Activated CD4-positive, CD25-positive, alpha-beta regulatory T cell treated with anti-CD3 and anti-CD28 coated beads, Interleukin-2, amount 50 U/mL, for 24 hours (primary cell): ENCODE measurements around the gene RNF5.
"Not testable (repeated sequence)": the region's sequence is repeated elsewhere in the genome, so short reads cannot be mapped to it uniquely, and the experiment has no call there.

ENCODE experiments used
- ATAC-seq, 2 donors: fragments of 150-1000 bp; cut with Tn5 transposase; one replicate each; pipeline ENCODE4 v1.10.0; 2021; ENCODE audit warnings: mild to moderate bottlenecking in 1 of 2, moderate library complexity in 1 of 2

RNF5 gene

GRCh38 chr6:32177788-32178546 is at the start of gene RNF5:
Gene RNF5 (plus strand): TSS chr6:32178405. CDS start chr6:32178512, 107 bp downstream.
- peak; percentile 89 to 90 for ATAC-seq

- no peak for ATAC-seq
These were observed 49.4 kb upstream of the RNF5 start for GRCh38 chr6:32128751-32129296.

GRCh38 chr6:32129297-32130088 is 48.7 kb upstream of the RNF5 start:
- ATAC-seq = no peak

- no peak for ATAC-seq
These were observed 46.7 kb upstream of the RNF5 start for GRCh38 chr6:32131439-32131948.

GRCh38 chr6:32132110-32132509 is 46.1 kb upstream of the RNF5 start:
- ATAC-seq = no peak

GRCh38 chr6:32133786-32134185 is 44.4 kb upstream of the RNF5 start:
- no peak for ATAC-seq

- ATAC-seq = no peak
These were observed 40.8 kb upstream of the RNF5 start for GRCh38 chr6:32137454-32137853.

- no peak for ATAC-seq
These were observed 38.6 kb upstream of the RNF5 start for GRCh38 chr6:32139590-32139989.

GRCh38 chr6:32140420-32141046 is 37.7 kb upstream of the RNF5 start:
- ATAC-seq = no peak

GRCh38 chr6:32144238-32144637 is 34.0 kb upstream of the RNF5 start:
- not testable (repeated sequence) for ATAC-seq

GRCh38 chr6:32146287-32146686 is 31.9 kb upstream of the RNF5 start:
- no peak for ATAC-seq

- no peak for ATAC-seq
These were observed 31.5 kb upstream of the RNF5 start for GRCh38 chr6:32146687-32147086.

GRCh38 chr6:32147401-32148132 is 30.6 kb upstream of the RNF5 start:
- ATAC-seq = no peak

- ATAC-seq = peak; percentile 75 to 82
These were observed 29.7 kb upstream of the RNF5 start for GRCh38 chr6:32148289-32149091.

- peak; percentile 16 to 36 for ATAC-seq
These were observed 29.0 kb upstream of the RNF5 start for GRCh38 chr6:32149092-32149755.

GRCh38 chr6:32149932-32150870 is 28.0 kb upstream of the RNF5 start:
- ATAC-seq = no peak

GRCh38 chr6:32151181-32151862 is 26.9 kb upstream of the RNF5 start:
- ATAC-seq = no peak

GRCh38 chr6:32151863-32152768 is 26.1 kb upstream of the RNF5 start, which contains the start of gene PRRT1:
Gene PRRT1 (minus strand): TSS chr6:32151939. CDS start chr6:32151827, 112 bp downstream.
- no peak for ATAC-seq
